ENCODE results near the gene MOB3B.

The MOB3B gene

GRCh38 chr9:27276193-27277030, 253.2 kb downstream of the MOB3B start:
- H3K4me3 ChIP-seq (ENCODE audit: low read depth, low read length) = no peak overlapping the region
- TF ChIP-seq, protein P1, sequence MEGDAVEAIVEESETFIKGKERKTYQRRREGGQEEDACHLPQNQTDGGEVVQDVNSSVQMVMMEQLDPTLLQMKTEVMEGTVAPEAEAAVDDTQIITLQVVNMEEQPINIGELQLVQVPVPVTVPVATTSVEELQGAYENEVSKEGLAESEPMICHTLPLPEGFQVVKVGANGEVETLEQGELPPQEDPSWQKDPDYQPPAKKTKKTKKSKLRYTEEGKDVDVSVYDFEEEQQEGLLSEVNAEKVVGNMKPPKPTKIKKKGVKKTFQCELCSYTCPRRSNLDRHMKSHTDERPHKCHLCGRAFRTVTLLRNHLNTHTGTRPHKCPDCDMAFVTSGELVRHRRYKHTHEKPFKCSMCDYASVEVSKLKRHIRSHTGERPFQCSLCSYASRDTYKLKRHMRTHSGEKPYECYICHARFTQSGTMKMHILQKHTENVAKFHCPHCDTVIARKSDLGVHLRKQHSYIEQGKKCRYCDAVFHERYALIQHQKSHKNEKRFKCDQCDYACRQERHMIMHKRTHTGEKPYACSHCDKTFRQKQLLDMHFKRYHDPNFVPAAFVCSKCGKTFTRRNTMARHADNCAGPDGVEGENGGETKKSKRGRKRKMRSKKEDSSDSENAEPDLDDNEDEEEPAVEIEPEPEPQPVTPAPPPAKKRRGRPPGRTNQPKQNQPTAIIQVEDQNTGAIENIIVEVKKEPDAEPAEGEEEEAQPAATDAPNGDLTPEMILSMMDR (IDR thresholded peaks at IDR 0.05; ENCODE audit: insufficient read depth, low read depth, low read length, missing control alignments) = peak; percentile 63
- peak; percentile 50 for DNase-seq (ENCODE audit: low read depth)
